Measurements from ENCODE around the gene TNRC18.

The TNRC18 gene

GRCh38 chr7:5352440-5353010 lies 71.1 kb downstream of the TNRC18 start:
- Histone ChIP-seq H3K4me1 (ENCODE audit: insufficient read depth, insufficient read length) (peaks cover 28% of the 10 kb centered on the region), H3K4me3 (ENCODE audit: insufficient read length, low read depth) (no peak overlapping the region), H3K9ac (ENCODE audit: insufficient read length, low read depth) (no peak overlapping the region), H3K27me3 (ENCODE audit: insufficient read depth, insufficient read length) (peaks cover 13% of the 10 kb centered on the region), H3K9me3 (ENCODE audit: insufficient read depth, low read length) (no peaks in the 10 kb centered on the region), H3K36me3 (ENCODE audit: insufficient read depth, insufficient read length, low read length) (peaks cover 16% of the 10 kb centered on the region)
- TF ChIP-seq SUZ12 (IDR thresholded peaks at IDR 0.05; ENCODE audit: extremely low read depth, insufficient read depth, insufficient read length) (no peak), YY1 (IDR thresholded peaks at IDR 0.05; ENCODE audit: insufficient read depth, insufficient read length) (no peak), ZNF274 (IDR thresholded peaks at IDR 0.05; ENCODE audit: low read depth, low read length) (no peak)
- no peak for DNase-seq (ENCODE audit: low read depth, low spot score)

GRCh38 chr7:5351507-5352265 lies 71.9 kb downstream of the TNRC18 start:
- Histone ChIP-seq H3K4me3 (ENCODE audit: insufficient read length, low read depth) (no peak overlapping the region), H3K36me3 (ENCODE audit: insufficient read depth, insufficient read length, low read length) (peaks cover 9% of the 10 kb centered on the region), H3K9me3 (ENCODE audit: insufficient read depth, low read length) (no peaks in the 10 kb centered on the region), H3K4me1 (ENCODE audit: insufficient read depth, insufficient read length) (peaks cover 30% of the 10 kb centered on the region), H3K27me3 (ENCODE audit: insufficient read depth, insufficient read length) (peaks cover 13% of the 10 kb centered on the region), H3K9ac (ENCODE audit: insufficient read length, low read depth) (peak overlapping the region; percentile 44)
- no peak for DNase-seq (ENCODE audit: low read depth, low spot score)
- TF ChIP-seq YY1 (IDR thresholded peaks at IDR 0.05; ENCODE audit: insufficient read depth, insufficient read length), result no peak
- TF ChIP-seq SUZ12 (IDR thresholded peaks at IDR 0.05; ENCODE audit: extremely low read depth, insufficient read depth, insufficient read length), result no peak
- TF ChIP-seq ZNF274 (IDR thresholded peaks at IDR 0.05; ENCODE audit: low read depth, low read length), result no peak

GRCh38 chr7:5350600-5351385 lies 72.8 kb downstream of the TNRC18 start:
- Histone ChIP-seq H3K27me3 (ENCODE audit: insufficient read depth, insufficient read length) (peaks cover 13% of the 10 kb centered on the region), H3K36me3 (ENCODE audit: insufficient read depth, insufficient read length, low read length) (peaks cover 2% of the 10 kb centered on the region), H3K9ac (ENCODE audit: insufficient read length, low read depth) (peak overlapping the region; percentile 28), H3K4me3 (ENCODE audit: insufficient read length, low read depth) (no peak overlapping the region), H3K4me1 (ENCODE audit: insufficient read depth, insufficient read length) (peaks cover 32% of the 10 kb centered on the region), H3K9me3 (ENCODE audit: insufficient read depth, low read length) (no peaks in the 10 kb centered on the region)
- DNase-seq (ENCODE audit: low read depth, low spot score), result no peak
- no peak for TF ChIP-seq YY1 (IDR thresholded peaks at IDR 0.05; ENCODE audit: insufficient read depth, insufficient read length)
- TF ChIP-seq ZNF274 (IDR thresholded peaks at IDR 0.05; ENCODE audit: low read depth, low read length), result no peak
- no peak for TF ChIP-seq SUZ12 (IDR thresholded peaks at IDR 0.05; ENCODE audit: extremely low read depth, insufficient read depth, insufficient read length)

GRCh38 chr7:5350174-5350463 lies 73.5 kb downstream of the TNRC18 start:
- Histone ChIP-seq H3K4me3 (ENCODE audit: insufficient read length, low read depth) (no peak overlapping the region), H3K9me3 (ENCODE audit: insufficient read depth, low read length) (no peaks in the 10 kb centered on the region), H3K9ac (ENCODE audit: insufficient read length, low read depth) (no peak overlapping the region), H3K4me1 (ENCODE audit: insufficient read depth, insufficient read length) (peaks cover 30% of the 10 kb centered on the region), H3K36me3 (ENCODE audit: insufficient read depth, insufficient read length, low read length) (peaks cover 2% of the 10 kb centered on the region), H3K27me3 (ENCODE audit: insufficient read depth, insufficient read length) (peaks cover 13% of the 10 kb centered on the region)
- no peak for TF ChIP-seq YY1 (IDR thresholded peaks at IDR 0.05; ENCODE audit: insufficient read depth, insufficient read length)
- no peak for TF ChIP-seq ZNF274 (IDR thresholded peaks at IDR 0.05; ENCODE audit: low read depth, low read length)
- TF ChIP-seq SUZ12 (IDR thresholded peaks at IDR 0.05; ENCODE audit: extremely low read depth, insufficient read depth, insufficient read length), result no peak
- DNase-seq (ENCODE audit: low read depth, low spot score), result no peak

GRCh38 chr7:5349437-5350173 lies 74.0 kb downstream of the TNRC18 start:
- peaks cover 2% of the 10 kb centered on the region for H3K36me3 ChIP-seq (ENCODE audit: insufficient read depth, insufficient read length, low read length)
- H3K27me3 ChIP-seq (ENCODE audit: insufficient read depth, insufficient read length), result peaks cover 13% of the 10 kb centered on the region
- DNase-seq (ENCODE audit: low read depth, low spot score), result no peak
- H3K4me3 ChIP-seq (ENCODE audit: insufficient read length, low read depth), result no peak overlapping the region
- TF ChIP-seq YY1 (IDR thresholded peaks at IDR 0.05; ENCODE audit: insufficient read depth, insufficient read length) (no peak), ZNF274 (IDR thresholded peaks at IDR 0.05; ENCODE audit: low read depth, low read length) (no peak), SUZ12 (IDR thresholded peaks at IDR 0.05; ENCODE audit: extremely low read depth, insufficient read depth, insufficient read length) (no peak)
- H3K9ac ChIP-seq (ENCODE audit: insufficient read length, low read depth), result no peak overlapping the region
- peaks cover 2% of the 10 kb centered on the region; the same call in 1 of the 2 replicates for H3K9me3 ChIP-seq (ENCODE audit: insufficient read depth, low read length)
- peaks cover 28% of the 10 kb centered on the region for H3K4me1 ChIP-seq (ENCODE audit: insufficient read depth, insufficient read length)

GRCh38 chr7:5349005-5349380 lies 74.6 kb downstream of the TNRC18 start:
- peaks cover 28% of the 10 kb centered on the region for H3K4me1 ChIP-seq (ENCODE audit: insufficient read depth, insufficient read length)
- no peak overlapping the region for H3K4me3 ChIP-seq (ENCODE audit: insufficient read length, low read depth)
- peaks cover 8% of the 10 kb centered on the region; the same call in 1 of the 2 replicates for H3K9me3 ChIP-seq (ENCODE audit: insufficient read depth, low read length)
- TF ChIP-seq ZNF274 (IDR thresholded peaks at IDR 0.05; ENCODE audit: low read depth, low read length) (no peak), SUZ12 (IDR thresholded peaks at IDR 0.05; ENCODE audit: extremely low read depth, insufficient read depth, insufficient read length) (no peak), YY1 (IDR thresholded peaks at IDR 0.05; ENCODE audit: insufficient read depth, insufficient read length) (no peak)
- H3K36me3 ChIP-seq (ENCODE audit: insufficient read depth, insufficient read length, low read length), result peaks cover 7% of the 10 kb centered on the region
- no peak for DNase-seq (ENCODE audit: low read depth, low spot score)
- peaks cover 13% of the 10 kb centered on the region for H3K27me3 ChIP-seq (ENCODE audit: insufficient read depth, insufficient read length)
- no peak overlapping the region for H3K9ac ChIP-seq (ENCODE audit: insufficient read length, low read depth)

All from NT2/D1 (cell line).